OCI-LY7 (cell line): ENCODE data around the gene CD248. TPM values are rescaled to one million over a fixed set of nuclear protein-coding genes. Genes with fewer than 3 reads are reported as not detected.

Experiments
- BruUV-seq: library from RNA; stranded (reverse); fragments of 400-500 nt; replicated peaks from 2 replicates; lab custom pipeline; 2021; lab: Mats Ljungman, UMichigan
- CTCF ChIA-PET: fragments of 300-600 bp; sonication (Branson Sonifier 250); formaldehyde crosslinking; loops from one replicate; lab custom pipeline; 2022; ENCODE audit warnings: antibody characterized with exemption; ENCODE audit not compliant: unreplicated experiment; lab: Charles Lee
- POLR2A ChIA-PET: fragments of 300-600 bp; sonication (Branson Sonifier 250); formaldehyde crosslinking; loops from one replicate; lab custom pipeline; 2022; ENCODE audit warnings: antibody characterized with exemption; lab: Charles Lee
- DNase-seq: peaks from one replicate; pipeline ENCODE4 v3.0.0-alpha.2; 2015; ENCODE audit warnings: low spot score
- H2AFZ ChIP-seq: fragments of 200-600 bp; sonication (generic), shearing (Covaris generic); 2 replicates; pipeline ENCODE4 v1.6.1; 2014; ENCODE audit warnings: mild to moderate bottlenecking, antibody characterized with exemption, low read length, moderate library complexity
- H3K27ac ChIP-seq: fragments of 200-600 bp; sonication (generic); 2 replicates; pipeline ENCODE4 v1.5.1; 2014; ENCODE audit warnings: mixed run types, low read depth, mild to moderate bottlenecking, moderate library complexity, low read length, inconsistent platforms; ENCODE audit not compliant: poor library complexity, severe bottlenecking
- H3K36me3 ChIP-seq: fragments of 200-600 bp; sonication (generic); 2 replicates; pipeline ENCODE4 v1.6.1; 2014; ENCODE audit warnings: mild to moderate bottlenecking, antibody characterized with exemption, low read length, moderate library complexity, mixed read lengths; ENCODE audit not compliant: insufficient read depth
- H3K4me1 ChIP-seq: fragments of 200-600 bp; sonication (generic); 2 replicates; pipeline ENCODE4 v1.5.1; 2014; ENCODE audit warnings: mild to moderate bottlenecking, low read length; ENCODE audit not compliant: insufficient read depth, poor library complexity, severe bottlenecking
- H3K4me2 ChIP-seq: fragments of 200-600 bp; sonication (generic); 2 replicates; pipeline ENCODE4 v1.6.1; 2014; ENCODE audit warnings: mild to moderate bottlenecking, low read length
- H3K4me3 ChIP-seq: fragments of 200-600 bp; sonication (generic); 2 replicates; pipeline ENCODE4 v1.5.1; 2014; ENCODE audit warnings: mild to moderate bottlenecking, low read depth, low read length; ENCODE audit not compliant: poor library complexity, severe bottlenecking
- H3K79me2 ChIP-seq: fragments of 200-600 bp; sonication (generic); 2 replicates; pipeline ENCODE4 v1.6.1; 2016; ENCODE audit warnings: low read depth, mild to moderate bottlenecking, low read length, moderate library complexity, mixed read lengths; ENCODE audit not compliant: insufficient read depth
- H3K9me2 ChIP-seq: fragments of 200-600 bp; sonication (generic); 2 replicates; pipeline ENCODE4 v1.6.1; 2016; ENCODE audit warnings: mild to moderate bottlenecking, low read length, mixed read lengths; ENCODE audit not compliant: insufficient read depth
- H3K9me3 ChIP-seq: fragments of 200-600 bp; sonication (generic); 2 replicates; pipeline ENCODE4 v1.6.1; 2014; ENCODE audit warnings: mild to moderate bottlenecking, mixed run types, low read length, mixed read lengths
- H4K20me1 ChIP-seq: fragments of 200-600 bp; sonication (generic); 2 replicates; pipeline ENCODE4 v1.6.1; 2014; ENCODE audit warnings: mild to moderate bottlenecking, antibody characterized with exemption, low read length, moderate library complexity, mixed read lengths; ENCODE audit not compliant: insufficient read depth
- CTCF ChIP-seq: fragments of 200-600 bp; sonication (generic); conservative IDR thresholded peaks from 2 replicates; pipeline ENCODE4 v1.5.1; 2014; ENCODE audit warnings: mild to moderate bottlenecking, antibody characterized with exemption, low read length, moderate library complexity, mixed read lengths
- EZH2phosphoT487 ChIP-seq: fragments of 200-600 bp; sonication (generic); IDR thresholded peaks from 2 replicates; pipeline ENCODE4 v1.6.1; 2018; ENCODE audit warnings: low read depth, borderline replicate concordance, mild to moderate bottlenecking, mixed run types, antibody characterized with exemption, low read length, moderate library complexity, mixed read lengths
- intact Hi-C: fragments of 100-400 bp; cut with micrococcal nuclease; formaldehyde crosslinking; loops from one replicate; pipeline ENCODE4 v1.10.0; 2022; ENCODE audit not compliant: unreplicated experiment
- total RNA-seq, 2 experiments: library from RNA; depleted of rRNA in 1 of 2; stranded (reverse); fragments of >200 nt in 1 of 2; shearing (Covaris generic) in 1 of 2; gene quantifications; 2 replicates each; pipeline ENCODE4 v1.2.3, GENCODE V29; 2014 to 2022

The CD248 gene
- total RNA-seq, 2 experiments from 2014 or later, result 0.46 TPM; not detected in 1

DNA sequence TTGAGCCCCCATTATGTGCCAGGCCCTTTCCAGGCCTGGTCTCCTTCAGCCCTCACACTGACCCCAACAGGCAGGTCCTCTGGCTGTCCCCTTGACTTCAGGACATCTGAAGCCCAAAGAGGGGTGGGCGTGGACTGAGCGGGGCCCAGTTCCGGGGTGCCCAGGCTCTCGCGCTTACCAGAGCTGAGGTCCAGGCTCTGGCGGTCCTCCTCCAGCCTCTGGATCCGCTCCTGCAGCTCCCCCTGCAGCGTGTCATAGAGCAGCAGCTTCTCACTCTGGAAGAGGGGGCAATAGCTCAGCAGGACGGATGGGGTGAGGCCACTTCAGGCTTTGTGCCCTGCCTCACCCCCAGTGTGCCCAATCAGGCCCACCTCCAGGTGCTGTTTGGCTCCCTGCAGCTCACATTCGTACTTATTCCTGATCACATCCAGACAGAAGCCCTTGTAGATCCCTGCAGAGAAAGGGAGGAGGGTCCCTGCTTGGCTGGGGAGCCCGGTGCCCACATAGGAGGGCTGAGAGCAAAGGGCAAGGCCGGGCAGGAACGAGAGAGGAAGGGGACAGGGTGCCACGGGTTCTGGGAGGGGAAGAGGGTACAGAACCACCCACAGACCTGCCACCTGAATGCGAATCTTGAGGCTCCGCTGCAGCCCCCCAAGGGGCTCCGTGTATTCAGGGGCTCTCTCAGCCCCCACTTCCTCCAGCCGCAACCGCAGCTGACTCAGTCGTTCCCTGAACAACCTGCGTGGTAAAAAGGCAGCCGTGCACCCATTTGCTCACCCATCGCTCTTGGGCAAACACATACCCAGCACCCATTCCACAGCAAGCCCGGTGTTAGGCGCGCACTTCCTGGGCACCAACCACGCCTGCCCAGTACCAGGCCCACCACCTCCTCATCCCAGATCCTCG lies 24.0 kb upstream of the CD248 start:
- Histone ChIP-seq H3K4me2 (no peak overlapping the region), H3K9me2 (no peaks in the 10 kb centered on the region), H3K36me3 (peaks cover 51% of the 10 kb centered on the region), H3K4me3 (no peak overlapping the region), H4K20me1 (peaks cover 4% of the 10 kb centered on the region; the same call in 1 of the 2 replicates), H3K27ac (no peak overlapping the region), H3K4me1 (peaks cover 31% of the 10 kb centered on the region), H3K79me2 (peaks cover 15% of the 10 kb centered on the region), H2AFZ (no peak overlapping the region), H3K9me3 (no peaks in the 10 kb centered on the region)
- POLR2A ChIA-PET, result no interaction called here
- CTCF ChIA-PET, result no interaction called here
- no peak for TF ChIP-seq CTCF
- no peak for TF ChIP-seq EZH2phosphoT487
- no peak for DNase-seq
- intact Hi-C loops, result no loop called here
- BruUV-seq, result no TSS peak

DNA sequence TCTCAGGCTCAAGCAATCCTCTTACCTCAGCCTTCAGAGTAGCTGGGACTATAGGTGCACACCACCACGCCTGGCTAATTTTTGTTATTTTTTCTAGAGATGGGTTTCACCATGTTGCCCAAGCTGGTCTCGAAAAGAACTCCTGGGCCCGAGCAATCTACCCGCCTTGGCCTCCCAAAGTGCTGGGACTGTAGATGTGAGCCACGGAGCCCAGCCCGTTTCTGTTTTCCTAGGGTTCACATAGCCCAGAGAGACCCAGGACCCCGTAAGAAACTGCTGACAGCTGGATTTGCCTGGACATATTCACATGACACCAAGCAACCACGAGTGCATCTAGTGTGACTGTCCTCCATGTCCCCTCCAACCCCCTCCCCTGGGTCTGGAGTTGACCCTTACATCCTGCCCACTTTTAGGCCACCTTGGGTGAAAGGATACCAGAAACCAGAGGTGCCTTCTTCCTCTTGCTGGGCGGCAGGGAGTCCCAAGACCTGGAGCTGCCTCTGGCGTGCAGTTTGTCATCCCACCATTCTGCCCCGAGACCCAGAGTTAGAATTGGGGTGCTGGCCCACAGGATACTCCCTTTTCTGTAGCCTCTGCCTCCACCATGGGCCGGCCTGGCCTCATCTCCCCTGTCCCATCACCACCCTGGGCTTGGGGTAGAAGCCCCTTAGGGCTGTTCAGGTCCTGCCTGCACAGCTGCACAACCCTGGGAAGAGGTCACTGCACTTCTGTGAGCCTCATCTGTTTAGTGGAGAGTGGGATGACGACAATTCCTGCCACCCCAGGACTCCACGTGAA lies 23.0 kb upstream of the CD248 start:
- Histone ChIP-seq H3K27ac (no peak overlapping the region), H3K79me2 (peaks cover 15% of the 10 kb centered on the region), H3K4me2 (no peak overlapping the region), H3K4me3 (no peak overlapping the region), H2AFZ (no peak overlapping the region), H4K20me1 (peaks cover 4% of the 10 kb centered on the region; the same call in 1 of the 2 replicates), H3K9me2 (no peaks in the 10 kb centered on the region), H3K36me3 (peaks cover 51% of the 10 kb centered on the region), H3K4me1 (peaks cover 24% of the 10 kb centered on the region), H3K9me3 (no peaks in the 10 kb centered on the region)
- CTCF ChIA-PET, result no interaction called here
- TF ChIP-seq EZH2phosphoT487 (no peak), CTCF (no peak)
- intact Hi-C loops, result no loop called here
- DNase-seq, result no peak
- POLR2A ChIA-PET, result no interaction called here
- BruUV-seq, result no TSS peak
